K562 (cell line): ENCODE results near the gene GBA2. TPM values are rescaled to one million over a fixed set of nuclear protein-coding genes. Genes with fewer than 3 reads are reported as not detected.

Experiments
- ATAC-seq: fragments of 200-7000 bp; cut with Tn5 transposase; 3 replicates; pipeline ENCODE4 v1.9.1; 2020; ENCODE audit warnings: moderate library complexity
- BruUV-seq: library from RNA; stranded (reverse); fragments of 400-500 nt; replicated peaks from 2 replicates; lab custom pipeline; 2021; lab: Mats Ljungman, UMichigan
- CTCF ChIA-PET: fragments of 300-600 bp; formaldehyde crosslinking; extraction: SDS; loops from one replicate; lab custom pipeline; 2021; ENCODE audit warnings: low intra/inter-chr PET ratio; lab: Yijun Ruan, JAX
- POLR2A ChIA-PET: fragments of 300-600, 350-650 bp; sonication (Branson Sonifier 250); formaldehyde crosslinking; extraction: SDS; loops from one replicate; lab custom pipeline; 2021; ENCODE audit warnings: antibody characterized with exemption, inconsistent platforms; lab: Yijun Ruan, JAX
- DNase-seq, 4 experiments: peaks; one replicate each; pipeline versions ENCODE4 v3.0.0 to v3.0.0-alpha.2; 2011 to 2018; ENCODE audit warnings: low spot score in 3 of 4, mixed read lengths in 3 of 4; ENCODE audit errors: extremely low read depth in 1 of 4
- FAIRE-seq: peaks from 2 replicates; lab custom pipeline; 2011; peaks lifted over from hg19 to GRCh38; lab: Jason Lieb, UNC
- H2AFZ ChIP-seq: 2 replicates; pipeline ENCODE4 v1.6.0; 2011; ENCODE audit warnings: low read depth, low read length, control low read depth, inconsistent platforms
- H3K27ac ChIP-seq: fragments of 200-600 bp; 3 replicates; pipeline ENCODE4 v1.8.0; 2011; ENCODE audit warnings: low read depth, mild to moderate bottlenecking, control low read depth, inconsistent platforms, low read length, moderate library complexity, mixed read lengths; ENCODE audit errors: extremely low read depth
- H3K27me3 ChIP-seq, 2 experiments: fragments of 300-600 bp in 1 of 2; 2 replicates in 1 of 2; 3 replicates in 1 of 2; pipeline versions ENCODE4 v1.6.0 to v1.8.0; 2011; ENCODE audit warnings: inconsistent platforms in 2 of 2, low read length in 2 of 2, mild to moderate bottlenecking in 1 of 2, mixed read lengths in 1 of 2, moderate library complexity in 1 of 2; ENCODE audit not compliant: control insufficient read depth in 2 of 2, insufficient read depth in 2 of 2
- H3K36me3 ChIP-seq: fragments of 300-600 bp; 3 replicates; pipeline ENCODE4 v1.8.0; 2011; ENCODE audit warnings: mild to moderate bottlenecking, low read length, inconsistent platforms; ENCODE audit not compliant: control insufficient read depth, insufficient read depth
- H3K4me1 ChIP-seq, 2 experiments: fragments of 200-600 bp in 1 of 2; replicated peaks in 1 of 2; 2 replicates in 1 of 2; 3 replicates in 1 of 2; pipeline versions ENCODE4 v1.5.1 to v1.8.0; 2011; ENCODE audit warnings: inconsistent platforms in 2 of 2, low read length in 2 of 2, mild to moderate bottlenecking in 1 of 2, mixed read lengths in 1 of 2, moderate library complexity in 1 of 2; ENCODE audit not compliant: control insufficient read depth in 2 of 2, insufficient read depth in 2 of 2
- H3K4me2 ChIP-seq: 2 replicates; pipeline ENCODE4 v1.6.1; 2011; ENCODE audit warnings: low read length, control low read depth, inconsistent platforms, mixed read lengths; ENCODE audit not compliant: insufficient read depth
- H3K4me3 ChIP-seq: fragments of 200-600 bp; sonication (generic), shearing (Covaris generic); 2 replicates; pipeline ENCODE4 v1.5.1; 2016; ENCODE audit warnings: control low read depth, inconsistent platforms
- H3K79me2 ChIP-seq: fragments of 200-600 bp; 3 replicates; pipeline ENCODE4 v1.8.0; 2011; ENCODE audit warnings: low read length, inconsistent platforms; ENCODE audit not compliant: control insufficient read depth, insufficient read depth
- H3K9ac ChIP-seq, 2 experiments: 2 replicates each; pipeline versions ENCODE4 v1.6.0 to v1.6.1; 2011; ENCODE audit warnings: low read depth in 2 of 2, low read length in 2 of 2, control low read depth in 1 of 2, inconsistent platforms in 1 of 2, mild to moderate bottlenecking in 1 of 2, mixed read lengths in 1 of 2; ENCODE audit not compliant: insufficient read depth in 1 of 2
- H3K9me1 ChIP-seq: one replicate; pipeline ENCODE4 v1.6.0; 2011; ENCODE audit warnings: inconsistent platforms, mild to moderate bottlenecking, low read length, moderate library complexity; ENCODE audit not compliant: control insufficient read depth, insufficient read depth
- H3K9me3 ChIP-seq: replicated peaks from 2 replicates; pipeline ENCODE4 v1.5.1; 2011; ENCODE audit warnings: low read depth, low read length, inconsistent platforms; ENCODE audit not compliant: control insufficient read depth, insufficient read depth
- H4K20me1 ChIP-seq: replicated peaks from 2 replicates; pipeline ENCODE4 v1.6.1; 2011; ENCODE audit warnings: low read length, inconsistent platforms, mixed read lengths; ENCODE audit not compliant: control insufficient read depth, insufficient read depth
- ATF1 ChIP-seq, 2 experiments: fragments of 450-650 bp in 1 of 2; IDR thresholded peaks; 2 replicates each; pipeline ENCODE4 v1.6.1; 2016; ENCODE audit warnings: missing compliant biosample characterization in 1 of 2, missing genetic modification characterization in 1 of 2
- CEBPB ChIP-seq: fragments of 450-650 bp; IDR thresholded peaks from 2 replicates; pipeline ENCODE4 v1.6.1; 2016; ENCODE audit warnings: missing genetic modification characterization, missing compliant biosample characterization
- DPF2 ChIP-seq: fragments of 450-650 bp; IDR thresholded peaks from 2 replicates; pipeline ENCODE4 v1.6.1; 2016
- ELF4 ChIP-seq: fragments of 450-650 bp; formaldehyde crosslinking; IDR thresholded peaks from 2 replicates; pipeline ENCODE4 v1.4.0; 2022; ENCODE audit warnings: missing genetic modification characterization
- ETS1 ChIP-seq: conservative IDR thresholded peaks from 2 replicates; pipeline ENCODE4 v1.6.1; 2011; ENCODE audit warnings: low read depth, mild to moderate bottlenecking, low read length; ENCODE audit not compliant: control insufficient read depth
- GATAD2A ChIP-seq: fragments of 450-650 bp; IDR thresholded peaks from 2 replicates; pipeline ENCODE4 v1.6.1; 2017
- MBD2 ChIP-seq: sonication (generic); IDR thresholded peaks from 2 replicates; pipeline ENCODE4 v1.6.1; 2016; ENCODE audit warnings: low read depth, borderline replicate concordance
- MGA ChIP-seq: fragments of 450-650 bp; IDR thresholded peaks from 2 replicates; pipeline ENCODE4 v1.6.1; 2016; ENCODE audit warnings: mild to moderate bottlenecking, moderate library complexity
- ZBTB17 ChIP-seq: fragments of 450-650 bp; formaldehyde crosslinking; IDR thresholded peaks from 2 replicates; pipeline ENCODE4 v1.4.0; 2020; ENCODE audit warnings: mild to moderate bottlenecking
- WGBS: fragments of 100-300 bp; shearing (Covaris generic); methylation state at CpG from one replicate; pipeline ENCODE4 v1.1.6; 2016; ENCODE audit warnings: low coverage, mixed read lengths; ENCODE audit not compliant: insufficient coverage; ENCODE audit errors: missing lambda C conversion rate; 5-methylcytosine and 5-hydroxymethylcytosine counted together
- in situ Hi-C: fragments of 300-500 bp; cut with MboI; formaldehyde crosslinking; loops from 4 replicates; pipeline ENCODE4 v1.15.0; 2018; ENCODE audit warnings: inconsistent platforms, mixed read lengths
- intact Hi-C: fragments of 100-400 bp; cut with micrococcal nuclease; formaldehyde crosslinking; loops from 2 replicates; pipeline ENCODE4 v1.14.2; 2022
- polyA plus RNA-seq, 8 experiments: library from polyadenylated mRNA; depleted of rRNA in 4 of 8; stranded (reverse) in 5 of 8; unstranded in 3 of 8; fragments of >200 nt; fragmentation: Nextera tagmentation in 2 of 8; fragmentation: Illumina TruSeq in 1 of 8; extraction: Ambion mirVana in 2 of 8; extraction: Trizol in 1 of 8; gene quantifications; 2 replicates each; pipeline versions ENCODE4 v1.2.1 to v1.2.3, GENCODE V29; 2011 to 2014; ENCODE audit warnings: inconsistent platforms in 1 of 8, missing spikeins in 1 of 8
- total RNA-seq, 7 experiments: library from RNA; depleted of rRNA in 6 of 7; stranded (reverse); fragments of >200 nt in 6 of 7; fragmentation: Illumina TruSeq in 2 of 7; extraction: Trizol in 2 of 7; gene quantifications; 2 replicates each; pipeline versions ENCODE4 v1.2.1 to v1.2.3, GENCODE V29; 2011 to 2021; ENCODE audit warnings: low replicate concordance in 1 of 7

GBA2 gene
- total and polyA plus RNA-seq, 9 of the 15 experiments (the other 6 are each of a cell fraction or from before 2014, with no cell fraction given): 14.1 to 60.4 (median 32.1) TPM

GRCh38 chr9:35729700-35730485 is 19.1 kb downstream of the GBA2 start:
- H3K4me2 ChIP-seq: peak overlapping the region; percentile 94
- no peaks in the 10 kb centered on the region for H3K27me3 ChIP-seq
- in situ Hi-C loops: no loop called here
- BruUV-seq: no TSS peak
- peak overlapping the region; percentile 97 for H3K27ac ChIP-seq
- FAIRE-seq (peak; percentile 79), DNase-seq (peak; percentile 50 to 85 (median 64)), ATAC-seq (peak; percentile 43)
- H3K9me3 ChIP-seq: no peaks in the 10 kb centered on the region
- H4K20me1 ChIP-seq: peaks cover 11% of the 10 kb centered on the region; the same call in 1 of the 2 replicates
- peaks cover 40 to 43% of the 10 kb centered on the region in 2 experiments for H3K4me1 ChIP-seq
- no peak overlapping the region for H2AFZ ChIP-seq
- H3K79me2 ChIP-seq: peaks cover 88% of the 10 kb centered on the region
- ChIA-PET CTCF (no interaction called here), POLR2A (interaction anchor here (1.0 to 2.8 kb wide), 4 partner anchors 10 to 72 kb away, joined by 6 to 21 read pairs (median 10); partner anchors contain the start of genes CCDC107 and RMRP)
- H3K9ac ChIP-seq: peak overlapping the region; percentile 76 to 85; a peak in 3 of 4 replicates
- H3K9me1 ChIP-seq: peaks cover 5% of the 10 kb centered on the region
- intact Hi-C loops: loop anchor here (2.0 to 10.0 kb wide), 2 partner anchors 33 to 85 kb away; partner anchors contain the start of genes HINT2 and SPAG8
- WGBS: 0% methylated on average over 6 of the region's 6 CpGs
- peak overlapping the region; percentile 85 for H3K4me3 ChIP-seq
- H3K36me3 ChIP-seq: peaks cover 47% of the 10 kb centered on the region
- TF ChIP-seq ETS1 (no peak), MBD2 (no peak; the same call in 1 of the 2 replicates), CEBPB (tag) (no peak), ELF4 (CRISPR knock-in tag) (0 out of 2 replicates have a peak, but pooled peaks have one; percentile 4), ATF1 (CRISPR knock-in tag; IDR thresholded peaks at IDR 0.05) (no peak), ATF1 (tag; IDR thresholded peaks at IDR 0.05) (peak; percentile 40), GATAD2A (no peak), DPF2 (no peak; the same call in none of the 2 replicates), ZBTB17 (CRISPR knock-in tag) (0 out of 2 replicates have a peak, but pooled peaks have one; percentile 24), MGA (no peak)
